H9 (cell line): Measurements from ENCODE around the gene TRPC6. TPM values are rescaled to one million over a fixed set of nuclear protein-coding genes. Genes with fewer than 3 reads are reported as not detected.

ENCODE experiments used
- DNase-seq: peaks from one replicate; pipeline ENCODE4 v3.0.0-alpha.2; 2017
- H2AFZ ChIP-seq: one replicate; pipeline ENCODE4 v1.6.1; 2013; ENCODE audit warnings: mild to moderate bottlenecking, low read length, control low read depth, moderate library complexity
- H2AK5ac ChIP-seq: 2 replicates; pipeline ENCODE4 v1.6.1; 2013; ENCODE audit warnings: low read length, control low read depth, mixed read lengths; ENCODE audit not compliant: insufficient read length
- H2BK120ac ChIP-seq: one replicate; pipeline ENCODE4 v1.6.1; 2013; ENCODE audit warnings: low read depth, mild to moderate bottlenecking, low read length, control low read depth, inconsistent platforms; ENCODE audit not compliant: poor library complexity, severe bottlenecking
- H2BK12ac ChIP-seq: 2 replicates; pipeline ENCODE4 v1.6.1; 2013; ENCODE audit warnings: low read length, control low read depth, mixed read lengths, low read depth; ENCODE audit not compliant: insufficient read length
- H2BK15ac ChIP-seq: 2 replicates; pipeline ENCODE4 v1.6.1; 2013; ENCODE audit warnings: low read depth, low read length, control low read depth
- H2BK20ac ChIP-seq: one replicate; pipeline ENCODE4 v1.6.1; 2013; ENCODE audit warnings: low read depth, mild to moderate bottlenecking, low read length, control low read depth, inconsistent platforms; ENCODE audit not compliant: poor library complexity, severe bottlenecking
- H2BK5ac ChIP-seq: 2 replicates; pipeline ENCODE4 v1.6.1; 2013; ENCODE audit warnings: low read length, control low read depth, mixed read lengths; ENCODE audit not compliant: insufficient read length
- H3K14ac ChIP-seq: 2 replicates; pipeline ENCODE4 v1.6.1; 2013; ENCODE audit warnings: low read length, control low read depth; ENCODE audit not compliant: insufficient read depth
- H3K18ac ChIP-seq: 2 replicates; pipeline ENCODE4 v1.6.1; 2013; ENCODE audit warnings: low read depth, mild to moderate bottlenecking, mixed read lengths, low read length, control low read depth; ENCODE audit not compliant: insufficient read length
- H3K23ac ChIP-seq: 2 replicates; pipeline ENCODE4 v1.6.1; 2013; ENCODE audit warnings: low read length, control low read depth, mixed read lengths, low read depth; ENCODE audit not compliant: insufficient read length
- H3K23me2 ChIP-seq: 2 replicates; pipeline ENCODE4 v1.6.1; 2013; ENCODE audit warnings: low read depth, mild to moderate bottlenecking, mixed read lengths, low read length, control low read depth; ENCODE audit not compliant: insufficient read length, poor library complexity, severe bottlenecking
- H3K27ac ChIP-seq: 2 replicates; pipeline ENCODE4 v1.5.1; 2013; ENCODE audit warnings: low read length, control low read depth, mixed read lengths, low read depth; ENCODE audit not compliant: insufficient read length
- H3K27me3 ChIP-seq: 2 replicates; pipeline ENCODE4 v1.6.1; 2013; ENCODE audit warnings: low read length, control low read depth, inconsistent platforms; ENCODE audit not compliant: insufficient read depth
- H3K4ac ChIP-seq: 2 replicates; pipeline ENCODE4 v1.6.1; 2013; ENCODE audit warnings: low read depth, mild to moderate bottlenecking, control low read depth, inconsistent platforms, low read length, moderate library complexity
- H3K4me1 ChIP-seq: 2 replicates; pipeline ENCODE4 v1.6.1; 2013; ENCODE audit warnings: low read length, control low read depth, inconsistent platforms; ENCODE audit not compliant: insufficient read depth
- H3K4me2 ChIP-seq: 2 replicates; pipeline ENCODE4 v1.6.1; 2013; ENCODE audit warnings: low read length, control low read depth, mixed read lengths; ENCODE audit not compliant: insufficient read length, insufficient read depth
- H3K56ac ChIP-seq: 2 replicates; pipeline ENCODE4 v1.6.1; 2013; ENCODE audit warnings: low read depth, mild to moderate bottlenecking, mixed read lengths, low read length, control low read depth; ENCODE audit not compliant: insufficient read length
- H3K79me1 ChIP-seq: 2 replicates; pipeline ENCODE4 v1.6.1; 2013; ENCODE audit warnings: low read depth, mild to moderate bottlenecking, moderate library complexity, low read length, control low read depth, inconsistent platforms; ENCODE audit not compliant: insufficient read depth, poor library complexity, severe bottlenecking
- H3K79me2 ChIP-seq: 2 replicates; pipeline ENCODE4 v1.6.1; 2013; ENCODE audit warnings: low read length, control low read depth, inconsistent platforms; ENCODE audit not compliant: insufficient read depth
- H3K9ac ChIP-seq: 2 replicates; pipeline ENCODE4 v1.6.1; 2013; ENCODE audit warnings: low read length, control low read depth, mixed read lengths; ENCODE audit not compliant: insufficient read length; ENCODE audit errors: extremely low read depth
- H3K9me3 ChIP-seq: one replicate; pipeline ENCODE4 v1.6.1; 2013; ENCODE audit warnings: low read depth, low read length, inconsistent platforms; ENCODE audit not compliant: control insufficient read depth
- H3T11ph ChIP-seq: one replicate; pipeline ENCODE4 v1.6.1; 2013; ENCODE audit warnings: mild to moderate bottlenecking, low read length, control low read depth, inconsistent platforms
- H4K20me1 ChIP-seq: one replicate; pipeline ENCODE4 v1.6.1; 2013; ENCODE audit not compliant: control insufficient read depth, insufficient read length, insufficient read depth
- H4K5ac ChIP-seq: 2 replicates; pipeline ENCODE4 v1.6.1; 2013; ENCODE audit warnings: low read depth, mild to moderate bottlenecking, mixed read lengths, low read length, control low read depth; ENCODE audit not compliant: insufficient read length
- H4K8ac ChIP-seq: replicated peaks from 2 replicates; pipeline ENCODE4 v1.6.1; 2013; ENCODE audit warnings: low read length, control low read depth, mixed read lengths, low read depth; ENCODE audit not compliant: insufficient read length
- H4K91ac ChIP-seq: 2 replicates; pipeline ENCODE4 v1.6.1; 2013; ENCODE audit warnings: low read depth, mild to moderate bottlenecking, moderate library complexity, mixed read lengths, low read length, control low read depth; ENCODE audit not compliant: insufficient read length
- H3K27ac Mint-ChIP-seq, 3 experiments: 2 replicates in 2 of 3; 3 replicates in 1 of 3; pipeline ENCODE4 v1.8.0; 2020 to 2021; ENCODE audit warnings: mixed read lengths in 3 of 3, mild to moderate bottlenecking in 1 of 3, moderate library complexity in 1 of 3
- H3K27me3 Mint-ChIP-seq: 2 replicates; pipeline ENCODE4 v1.8.0; 2021; ENCODE audit warnings: low read depth, mild to moderate bottlenecking, moderate library complexity, mixed read lengths
- H3K36me3 Mint-ChIP-seq, 3 experiments: 2 replicates in 2 of 3; 3 replicates in 1 of 3; pipeline ENCODE4 v1.8.0; 2020 to 2021; ENCODE audit warnings: low read depth in 3 of 3, mixed read lengths in 3 of 3; ENCODE audit not compliant: insufficient read depth in 1 of 3
- H3K4me1 Mint-ChIP-seq, 2 experiments: 2 replicates each; pipeline ENCODE4 v1.8.0; 2020; ENCODE audit warnings: mixed read lengths in 2 of 2
- H3K4me3 Mint-ChIP-seq, 2 experiments: 2 replicates in 1 of 2; 3 replicates in 1 of 2; pipeline ENCODE4 v1.8.0; 2020 to 2021; ENCODE audit warnings: mild to moderate bottlenecking in 2 of 2, mixed read lengths in 2 of 2, moderate library complexity in 1 of 2
- H3K9me3 Mint-ChIP-seq, 2 experiments: 2 replicates in 1 of 2; 3 replicates in 1 of 2; pipeline ENCODE4 v1.8.0; 2020; ENCODE audit warnings: mild to moderate bottlenecking in 2 of 2, mixed read lengths in 2 of 2, moderate library complexity in 1 of 2
- WGBS: extraction: QIAGEN DNeasy Blood & Tissue Kit; methylation state at CpG from one replicate; pipeline ENCODE4 v1.1.7; 2013; ENCODE audit warnings: missing lambda C conversion rate, low lambda C conversion rate, mixed read lengths; ENCODE audit not compliant: insufficient read length; ENCODE audit errors: extremely low coverage; 5-methylcytosine and 5-hydroxymethylcytosine counted together
- total RNA-seq: library from RNA; stranded (reverse); gene quantifications from 2 replicates; pipeline ENCODE4 v1.2.1, GENCODE V29; 2021
- TF ChIP-seq, protein P1 (sequence below): fragments of 200-600 bp; sonication (generic); conservative IDR thresholded peaks from 3 replicates; pipeline ENCODE4 v1.8.0; 2021; ENCODE audit warnings: antibody characterized with exemption, mild to moderate bottlenecking

The TRPC6 gene
- total RNA-seq, 1 experiment from 2014 or later: 14.4 TPM

DNA sequence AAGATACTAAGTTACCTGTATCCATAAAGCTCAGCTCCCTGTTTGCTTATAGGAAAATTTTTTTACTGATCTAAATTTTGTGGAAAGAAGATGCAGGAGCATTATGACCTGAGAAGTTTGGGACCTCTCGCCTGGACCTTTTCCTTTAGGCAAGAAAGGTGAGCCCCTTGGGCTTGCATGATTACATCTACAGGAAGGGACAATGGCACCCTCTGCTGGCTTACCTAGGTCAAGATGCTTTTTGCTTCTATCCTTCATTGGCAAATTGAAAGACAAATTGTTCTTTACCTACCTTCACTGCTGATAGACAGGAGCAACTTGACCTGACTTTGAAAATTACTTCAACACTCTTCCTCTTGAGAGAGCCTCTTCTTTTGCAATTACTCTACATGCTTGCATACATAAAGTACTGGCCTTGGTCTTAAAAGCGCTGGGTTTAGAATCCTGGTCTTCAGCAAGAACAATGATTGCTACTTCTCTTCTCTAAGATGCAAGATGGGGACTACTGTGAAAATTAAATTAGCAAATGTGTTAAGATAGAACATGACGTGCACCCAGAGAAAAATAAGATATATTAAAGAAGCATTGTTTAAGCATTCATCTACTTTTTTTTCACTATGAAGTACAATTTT lies 147.2 kb downstream of the TRPC6 start:
- no peaks in the 10 kb centered on the region for H3K27me3 ChIP-seq
- Mint-ChIP-seq H3K4me3 (no peak overlapping the region), H3K36me3 (no peaks in the 10 kb centered on the region), H3K4me1 (peaks cover 10 to 13% of the 10 kb centered on the region in 2 experiments), H3K27me3 (no peaks in the 10 kb centered on the region), H3K9me3 (0 out of 5 replicates have a peak, but pooled peaks cover 0 to 3% of the 10 kb centered on the region in 2 experiments), H3K27ac (no peak overlapping the region)
- no peak overlapping the region for H3K14ac ChIP-seq
- H3K9ac ChIP-seq: no peak overlapping the region
- H3K79me1 ChIP-seq: no peaks in the 10 kb centered on the region
- no peaks in the 10 kb centered on the region for H4K20me1 ChIP-seq
- H3K9me3 ChIP-seq: no peaks in the 10 kb centered on the region
- no peak overlapping the region for H3T11ph ChIP-seq
- H3K27ac ChIP-seq: no peak overlapping the region
- no peaks in the 10 kb centered on the region for H3K4me1 ChIP-seq
- H3K18ac ChIP-seq: no peak overlapping the region
- no peak overlapping the region for H4K91ac ChIP-seq
- no peak overlapping the region for H2AK5ac ChIP-seq
- DNase-seq: peak; percentile 67
- no peak overlapping the region for H2BK12ac ChIP-seq
- no peak overlapping the region for H2BK5ac ChIP-seq
- no peaks in the 10 kb centered on the region for H3K79me2 ChIP-seq
- no CpG with 5 or more reads among the region's 3 CpGs for WGBS
- no peak overlapping the region for H3K4ac ChIP-seq
- no peak overlapping the region for H2BK20ac ChIP-seq
- no peak overlapping the region for H2BK120ac ChIP-seq
- no peak overlapping the region for H2AFZ ChIP-seq
- H3K23me2 ChIP-seq: no peaks in the 10 kb centered on the region
- H3K4me2 ChIP-seq: no peak overlapping the region
- H4K8ac ChIP-seq: no peak overlapping the region
- H3K56ac ChIP-seq: no peak overlapping the region
- no peak overlapping the region for H2BK15ac ChIP-seq
- TF ChIP-seq, protein P1, sequence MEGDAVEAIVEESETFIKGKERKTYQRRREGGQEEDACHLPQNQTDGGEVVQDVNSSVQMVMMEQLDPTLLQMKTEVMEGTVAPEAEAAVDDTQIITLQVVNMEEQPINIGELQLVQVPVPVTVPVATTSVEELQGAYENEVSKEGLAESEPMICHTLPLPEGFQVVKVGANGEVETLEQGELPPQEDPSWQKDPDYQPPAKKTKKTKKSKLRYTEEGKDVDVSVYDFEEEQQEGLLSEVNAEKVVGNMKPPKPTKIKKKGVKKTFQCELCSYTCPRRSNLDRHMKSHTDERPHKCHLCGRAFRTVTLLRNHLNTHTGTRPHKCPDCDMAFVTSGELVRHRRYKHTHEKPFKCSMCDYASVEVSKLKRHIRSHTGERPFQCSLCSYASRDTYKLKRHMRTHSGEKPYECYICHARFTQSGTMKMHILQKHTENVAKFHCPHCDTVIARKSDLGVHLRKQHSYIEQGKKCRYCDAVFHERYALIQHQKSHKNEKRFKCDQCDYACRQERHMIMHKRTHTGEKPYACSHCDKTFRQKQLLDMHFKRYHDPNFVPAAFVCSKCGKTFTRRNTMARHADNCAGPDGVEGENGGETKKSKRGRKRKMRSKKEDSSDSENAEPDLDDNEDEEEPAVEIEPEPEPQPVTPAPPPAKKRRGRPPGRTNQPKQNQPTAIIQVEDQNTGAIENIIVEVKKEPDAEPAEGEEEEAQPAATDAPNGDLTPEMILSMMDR: peak; percentile 84
- no peak overlapping the region for H4K5ac ChIP-seq
- no peak overlapping the region for H3K23ac ChIP-seq
